SU-DHL-6 (cell line): ENCODE results near the gene B4GALNT4.

Experiments
- CTCF ChIP-seq: fragments of 200-600 bp; sonication (generic); IDR thresholded peaks from one replicate; pipeline ENCODE4 v1.5.1; 2017; ENCODE audit warnings: antibody characterized with exemption, mild to moderate bottlenecking, low read length, moderate library complexity; ENCODE audit not compliant: insufficient read depth, poor library complexity, severe bottlenecking
- EZH2phosphoT487 ChIP-seq: fragments of 200-600 bp; sonication (generic), shearing (Covaris generic); conservative IDR thresholded peaks from 2 replicates; pipeline ENCODE4 v1.6.1; 2018; ENCODE audit warnings: mild to moderate bottlenecking, antibody characterized with exemption, low read length, moderate library complexity, mixed read lengths

GRCh38 chr11:384511-384910, 15.2 kb downstream of the B4GALNT4 start:
- TF ChIP-seq CTCF (no peak), EZH2phosphoT487 (no peak)
